HEK293T (cell line): ENCODE data around the gene GALNT13.

Experiments
- CTCF ChIA-PET: fragments of 350-600 bp; formaldehyde crosslinking; extraction: SDS; loops from one replicate; lab custom pipeline; 2021; ENCODE audit warnings: antibody characterized with exemption, inconsistent platforms; lab: Yijun Ruan, JAX
- POLR2A ChIA-PET: fragments of 350-600 bp; formaldehyde crosslinking; extraction: SDS; loops from one replicate; lab custom pipeline; 2020; ENCODE audit warnings: antibody characterized with exemption, inconsistent platforms; lab: Yijun Ruan, JAX
- DNase-seq: peaks from one replicate; pipeline ENCODE4 v3.0.0; 2012; ENCODE audit warnings: mixed read lengths; ENCODE audit errors: extremely low spot score
- ARNT ChIP-seq: fragments of 450-650 bp; IDR thresholded peaks from 2 replicates; pipeline ENCODE4 v1.6.1; 2017; ENCODE audit warnings: mild to moderate bottlenecking
- BHLHE40 ChIP-seq: fragments of 450-650 bp; IDR thresholded peaks from 2 replicates; pipeline ENCODE4 v1.6.1; 2016; ENCODE audit warnings: mild to moderate bottlenecking, moderate library complexity, borderline replicate concordance
- CTBP1 ChIP-seq: fragments of 450-650 bp; IDR thresholded peaks from 2 replicates; pipeline ENCODE4 v1.6.1; 2016; ENCODE audit warnings: borderline replicate concordance
- ELF4 ChIP-seq: fragments of 450-650 bp; IDR thresholded peaks from 2 replicates; pipeline ENCODE4 v1.6.1; 2017; ENCODE audit warnings: antibody characterized with exemption
- FOXA1 ChIP-seq: fragments of 450-650 bp; IDR thresholded peaks from 2 replicates; pipeline ENCODE4 v1.6.1; 2016; ENCODE audit warnings: mild to moderate bottlenecking
- FOXK2 ChIP-seq: fragments of 450-650 bp; IDR thresholded peaks from 2 replicates; pipeline ENCODE4 v1.6.1; 2016; ENCODE audit warnings: mild to moderate bottlenecking
- FOXM1 ChIP-seq: fragments of 450-650 bp; IDR thresholded peaks from 2 replicates; pipeline ENCODE4 v1.6.1; 2017; ENCODE audit warnings: mild to moderate bottlenecking, borderline replicate concordance
- HDGF ChIP-seq: fragments of 450-650 bp; IDR thresholded peaks from 2 replicates; pipeline ENCODE4 v1.6.1; 2017; ENCODE audit warnings: antibody characterized with exemption, borderline replicate concordance
- L3MBTL2 ChIP-seq: fragments of 450-650 bp; conservative IDR thresholded peaks from 2 replicates; pipeline ENCODE4 v1.6.1; 2016; ENCODE audit warnings: mild to moderate bottlenecking
- LEF1 ChIP-seq: fragments of 450-650 bp; IDR thresholded peaks from 2 replicates; pipeline ENCODE4 v1.6.1; 2017; ENCODE audit warnings: mild to moderate bottlenecking, borderline replicate concordance
- NFRKB ChIP-seq: fragments of 450-650 bp; IDR thresholded peaks from 2 replicates; pipeline ENCODE4 v1.6.1; 2016; ENCODE audit warnings: mild to moderate bottlenecking, moderate library complexity
- SP1 ChIP-seq: fragments of 450-650 bp; IDR thresholded peaks from 2 replicates; pipeline ENCODE4 v1.6.1; 2017
- SUZ12 ChIP-seq: fragments of 450-650 bp; IDR thresholded peaks from 2 replicates; pipeline ENCODE4 v1.6.1; 2016; ENCODE audit warnings: mild to moderate bottlenecking
- TARDBP ChIP-seq: fragments of 450-650 bp; IDR thresholded peaks from 2 replicates; pipeline ENCODE4 v1.6.1; 2016
- ZNF384 ChIP-seq: fragments of 450-650 bp; IDR thresholded peaks from 2 replicates; pipeline ENCODE4 v1.6.1; 2016
- TF ChIP-seq, protein P1 (sequence below): fragments of 450-650 bp; IDR thresholded peaks from 2 replicates; pipeline ENCODE4 v1.6.1; 2016

The GALNT13 gene

DNA sequence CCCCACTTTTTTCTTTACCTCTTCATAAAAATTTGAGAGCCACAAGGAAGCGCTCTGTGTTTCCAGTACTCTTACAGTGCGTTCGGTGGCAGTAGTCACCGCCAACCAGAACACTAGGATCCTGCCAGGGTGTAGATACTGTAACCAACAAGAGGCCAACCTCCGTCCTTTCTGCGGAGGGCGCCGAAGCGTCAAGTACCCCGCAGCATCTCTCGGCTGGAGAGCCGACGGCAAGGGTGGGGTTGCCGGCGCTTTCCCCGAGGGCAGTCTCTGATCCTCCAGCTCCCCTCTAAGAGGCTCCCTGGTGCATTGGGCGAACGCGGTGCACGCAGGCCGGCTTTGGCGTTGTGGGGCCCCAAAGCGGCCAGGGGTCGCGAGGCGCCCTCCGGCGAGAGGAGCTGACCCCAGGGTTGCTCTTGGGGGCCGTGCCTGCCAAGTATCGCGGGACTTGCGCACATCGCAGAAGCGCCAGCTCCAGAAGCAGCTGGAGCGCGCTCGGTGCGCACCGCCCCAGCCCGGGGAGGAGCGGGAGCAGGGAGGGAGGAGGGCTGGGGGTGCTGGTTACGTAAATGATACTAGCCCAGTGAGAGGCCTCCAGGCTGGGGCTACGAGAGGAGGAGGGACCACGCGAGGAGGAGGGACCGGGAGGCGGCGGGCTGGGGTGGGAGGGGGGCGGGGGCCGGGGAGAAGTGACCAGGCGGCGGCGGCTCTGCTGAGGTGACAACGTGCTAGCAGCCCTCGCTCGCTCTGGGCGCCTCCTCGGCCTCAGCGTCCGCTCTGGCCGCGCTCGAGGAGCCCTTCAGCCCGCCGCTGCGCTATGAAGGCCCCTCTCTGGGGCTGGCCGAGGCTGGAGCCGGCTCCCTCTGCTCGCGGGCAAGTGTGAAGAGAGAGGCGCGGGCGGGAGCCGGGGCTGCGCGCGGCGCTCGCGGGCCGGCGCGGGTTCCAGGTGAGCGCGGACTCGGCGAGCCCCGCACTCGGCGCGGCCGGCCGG lies at the start of gene GALNT13:
TSS of gene GALNT13 (plus strand) at position 692 of the 991 bp plus-strand sequence.
- POLR2A ChIA-PET: interaction anchor here (0.8 to 1.2 kb wide), 3 partner anchors 13 to 424 kb away, joined by 3 read pairs; no protein-coding TSS in a partner anchor
- DNase-seq: peak; percentile 81
- CTCF ChIA-PET: no interaction called here
- TF ChIP-seq L3MBTL2 (peak; percentile 66), LEF1 (no peak), NFRKB (no peak)
- TF ChIP-seq, protein P1, sequence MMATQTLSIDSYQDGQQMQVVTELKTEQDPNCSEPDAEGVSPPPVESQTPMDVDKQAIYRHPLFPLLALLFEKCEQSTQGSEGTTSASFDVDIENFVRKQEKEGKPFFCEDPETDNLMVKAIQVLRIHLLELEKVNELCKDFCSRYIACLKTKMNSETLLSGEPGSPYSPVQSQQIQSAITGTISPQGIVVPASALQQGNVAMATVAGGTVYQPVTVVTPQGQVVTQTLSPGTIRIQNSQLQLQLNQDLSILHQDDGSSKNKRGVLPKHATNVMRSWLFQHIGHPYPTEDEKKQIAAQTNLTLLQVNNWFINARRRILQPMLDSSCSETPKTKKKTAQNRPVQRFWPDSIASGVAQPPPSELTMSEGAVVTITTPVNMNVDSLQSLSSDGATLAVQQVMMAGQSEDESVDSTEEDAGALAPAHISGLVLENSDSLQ: peak; percentile 40; the same call in 1 of the 2 replicates

DNA sequence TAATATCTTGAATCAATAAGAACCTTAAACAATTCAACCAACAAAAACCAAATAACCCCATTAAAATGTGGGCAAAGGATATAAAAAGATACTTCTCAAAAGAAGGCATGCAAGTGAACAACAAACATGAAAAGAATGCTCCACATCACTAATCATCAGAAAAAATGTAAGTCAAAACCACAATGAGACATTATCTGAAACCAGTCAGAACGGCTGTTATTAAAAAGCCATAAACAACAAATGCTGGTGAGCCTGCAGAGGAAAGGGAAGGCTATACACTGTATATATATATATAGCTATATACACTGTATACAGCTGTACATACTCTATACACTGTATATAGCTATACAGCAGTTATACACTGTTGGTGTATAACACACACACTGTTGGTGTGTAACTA lies 47.8 kb upstream of the GALNT13 start:
- CTCF ChIA-PET: no interaction called here

DNA sequence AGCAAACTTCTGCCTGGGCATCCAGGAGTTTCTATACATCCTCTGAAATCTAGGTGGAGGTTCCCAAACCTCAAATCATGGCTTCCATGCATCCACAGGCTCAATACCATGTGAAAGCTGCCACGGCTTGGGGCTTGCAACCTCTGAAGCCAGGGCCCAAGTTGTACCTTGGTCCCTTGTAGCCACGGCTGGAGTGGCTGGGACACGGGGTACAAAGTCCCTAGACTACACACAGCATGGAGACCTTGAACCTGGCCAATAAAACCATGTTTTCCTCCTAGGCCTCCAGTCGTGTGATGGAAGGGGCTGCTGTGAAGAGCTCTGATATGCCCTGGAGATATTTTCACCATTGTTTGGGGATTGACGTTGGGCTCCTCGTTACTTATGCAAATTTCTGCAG lies 43.4 kb upstream of the GALNT13 start:
- ChIA-PET CTCF (no interaction called here), POLR2A (no interaction called here)
- no peak for DNase-seq
- TF ChIP-seq ZNF384 (no peak), CTBP1 (no peak), HDGF (no peak), ARNT (no peak), SUZ12 (no peak), TARDBP (no peak), FOXA1 (no peak), FOXK2 (no peak), SP1 (no peak), BHLHE40 (no peak), FOXM1 (no peak), LEF1 (no peak), L3MBTL2 (no peak), ELF4 (no peak), NFRKB (no peak)
- TF ChIP-seq, protein P1: no peak

More for the DNA sequence above, 47.8 kb upstream of the GALNT13 start:
- DNase-seq: no peak
- POLR2A ChIA-PET: no interaction called here
- TF ChIP-seq BHLHE40 (no peak), ZNF384 (no peak), CTBP1 (no peak), L3MBTL2 (no peak), HDGF (no peak), SP1 (no peak), FOXA1 (no peak), ARNT (no peak), ELF4 (no peak), NFRKB (no peak), TARDBP (no peak), SUZ12 (no peak), LEF1 (no peak), FOXM1 (no peak), FOXK2 (no peak)
- TF ChIP-seq, protein P1: no peak

DNA sequence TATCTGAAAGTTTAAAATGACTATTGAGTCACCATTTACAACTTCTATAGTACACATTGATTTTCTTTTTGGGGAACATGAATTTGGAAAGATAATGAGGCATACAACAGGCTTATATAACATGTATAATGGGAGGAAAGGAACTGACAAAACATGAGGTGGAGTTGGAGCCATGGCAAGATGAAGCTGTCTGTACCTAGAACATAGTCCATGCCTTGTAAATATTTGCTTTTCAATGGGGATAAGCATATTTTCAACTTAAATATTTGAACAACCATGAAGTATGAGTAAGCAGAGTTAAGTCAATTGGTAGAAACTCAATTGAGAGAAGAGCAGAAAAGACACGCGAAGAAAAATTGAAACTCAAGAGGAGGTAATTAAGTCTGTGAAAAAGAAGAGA lies 37.1 kb upstream of the GALNT13 start:
- TF ChIP-seq SUZ12 (no peak), FOXA1 (no peak), ELF4 (no peak), FOXM1 (no peak), ZNF384 (no peak), LEF1 (no peak), HDGF (no peak), BHLHE40 (no peak), NFRKB (no peak), FOXK2 (no peak), ARNT (no peak), TARDBP (no peak), L3MBTL2 (no peak), CTBP1 (no peak), SP1 (no peak)
- TF ChIP-seq, protein P1: no peak
- DNase-seq: no peak
- CTCF ChIA-PET: no interaction called here
- POLR2A ChIA-PET: no interaction called here

DNA sequence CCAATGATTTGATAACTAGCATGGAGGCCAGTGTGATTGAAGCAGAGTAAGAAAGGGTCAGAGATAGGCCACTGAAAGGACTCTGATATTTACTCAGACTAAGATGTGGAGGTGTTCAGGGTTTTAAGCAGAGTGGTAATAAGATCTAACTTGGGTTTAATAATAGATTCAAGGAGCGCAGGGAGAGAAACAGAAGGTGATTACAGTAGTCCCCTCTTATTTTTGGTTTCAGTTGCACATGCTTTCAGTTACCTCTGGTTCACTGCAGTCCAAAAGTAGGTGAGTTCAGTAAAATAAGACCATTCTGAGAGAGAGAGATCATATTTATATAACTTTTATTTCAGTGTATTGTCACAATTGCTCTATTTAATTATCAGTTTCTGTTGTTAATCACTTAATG lies 13.5 kb upstream of the GALNT13 start:
- DNase-seq: no peak
- ChIA-PET POLR2A (no interaction called here), CTCF (no interaction called here)
- TF ChIP-seq NFRKB (no peak), FOXM1 (no peak), ARNT (no peak), SUZ12 (no peak), FOXK2 (no peak), SP1 (no peak), TARDBP (no peak), HDGF (no peak), CTBP1 (no peak)
